Pulmonary artery endothelial cell (primary cell): ENCODE results near the gene GPX7. TPM values are rescaled to one million over a fixed set of nuclear protein-coding genes. Genes with fewer than 3 reads are reported as not detected.
"Not testable (repeated sequence)": the region's sequence is repeated elsewhere in the genome, so short reads cannot be mapped to it uniquely, and the experiment has no call there.

ENCODE experiments used
- DNase-seq: peaks from one replicate; pipeline ENCODE4 v3.0.0-alpha.2; 2011; ENCODE audit warnings: low read depth, low spot score
- total RNA-seq: library from RNA; depleted of rRNA; stranded (reverse); fragments of >200 nt; gene quantifications from 2 replicates; pipeline ENCODE4 v1.2.3, GENCODE V29; 2014

The GPX7 gene
- 11.5 and 16.9 TPM in 2 replicates for total RNA-seq

DNA sequence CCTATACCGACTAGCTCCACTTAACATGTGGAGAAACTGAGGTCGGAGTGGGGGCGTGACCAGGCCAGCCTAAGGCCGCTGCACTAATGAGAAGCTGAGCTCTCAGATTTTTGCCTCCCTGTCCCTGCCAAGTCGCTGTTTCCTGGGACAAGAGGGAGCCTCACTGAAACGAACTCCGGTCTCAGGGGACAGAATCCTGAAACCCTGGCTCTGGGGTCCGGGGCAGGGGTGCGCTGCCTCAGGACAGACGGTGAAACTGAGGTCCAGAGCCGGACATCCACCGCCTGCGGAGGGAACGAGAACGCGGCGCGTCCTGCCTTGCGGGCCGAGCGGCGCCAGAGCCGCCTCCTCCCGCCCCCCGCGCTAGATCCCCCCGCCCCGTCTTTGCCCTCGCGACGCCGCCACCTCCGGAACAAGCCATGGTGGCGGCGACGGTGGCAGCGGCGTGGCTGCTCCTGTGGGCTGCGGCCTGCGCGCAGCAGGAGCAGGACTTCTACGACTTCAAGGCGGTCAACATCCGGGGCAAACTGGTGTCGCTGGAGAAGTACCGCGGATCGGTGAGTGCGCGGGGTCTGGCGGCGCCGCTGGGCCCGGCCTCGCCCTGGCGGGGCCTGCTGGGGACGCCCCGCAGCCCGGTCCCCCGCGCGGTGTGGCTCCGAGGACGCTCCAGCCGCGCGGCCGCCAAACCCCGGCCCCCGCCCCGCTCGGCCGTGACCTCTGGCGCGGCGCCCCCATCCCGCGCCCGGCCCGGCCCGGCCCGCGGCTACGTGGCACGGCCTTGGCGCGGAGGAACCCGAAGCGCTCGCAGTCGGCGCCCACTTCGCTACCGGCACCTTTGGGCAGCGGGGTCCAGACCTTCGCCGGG, at the start of gene GPX7:
Gene GPX7 (plus strand): TSS at position 381 of the 865 bp plus-strand sequence. CDS start 39 bp downstream, at position 420.
- DNase-seq: no peak

- DNase-seq: peak; percentile 29
Observed at GRCh38 chr1:52552505-52553361, 49.4 kb upstream of the GPX7 start, which contains the start of gene TUT4. Gene TUT4, minus strand, starts transcription at chr1:52553092. Its CDS starts 26,812 bp downstream, at chr1:52526280.

- DNase-seq: peak; percentile 62
Observed at GRCh38 chr1:52553362-52554266, 48.6 kb upstream of the GPX7 start.

DNA sequence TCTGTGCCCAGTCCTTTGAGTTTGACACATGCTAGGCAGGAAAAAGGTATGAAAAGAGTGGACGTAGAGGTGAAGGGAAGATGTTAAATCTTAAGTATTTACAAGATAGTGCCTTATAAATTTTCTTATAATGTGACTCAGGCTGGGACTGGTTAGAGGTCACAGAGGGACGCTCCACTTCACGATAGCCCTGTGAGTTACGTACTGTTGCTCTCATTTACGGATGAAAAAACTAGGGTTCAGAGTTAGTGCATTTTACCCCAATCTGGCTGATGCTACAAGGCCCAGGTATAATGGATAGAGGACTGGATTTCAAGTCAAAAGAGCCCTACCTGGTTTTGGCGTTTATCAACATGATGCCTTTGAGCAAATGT, 47.9 kb upstream of the GPX7 start:
- DNase-seq: no peak

DNA sequence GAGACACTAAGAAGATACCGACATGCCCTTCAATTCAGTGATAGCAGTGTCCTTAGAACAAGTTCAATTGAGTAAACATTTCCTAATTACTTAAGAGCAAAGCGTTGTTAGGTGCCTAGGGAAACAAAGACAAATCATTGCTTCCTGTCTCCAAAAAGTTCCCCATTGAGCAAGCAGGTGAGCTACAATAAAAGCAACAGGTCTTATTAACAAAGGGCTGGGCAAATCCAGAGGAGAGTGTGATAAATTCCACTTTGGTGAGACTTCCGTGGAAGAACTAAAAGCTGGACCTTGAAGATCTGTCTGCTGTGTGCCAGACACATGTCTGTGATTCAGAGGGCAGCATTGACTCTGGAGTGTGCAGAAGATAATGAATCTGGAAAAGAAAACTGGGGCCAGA, 47.4 kb upstream of the GPX7 start:
- no peak for DNase-seq

DNA sequence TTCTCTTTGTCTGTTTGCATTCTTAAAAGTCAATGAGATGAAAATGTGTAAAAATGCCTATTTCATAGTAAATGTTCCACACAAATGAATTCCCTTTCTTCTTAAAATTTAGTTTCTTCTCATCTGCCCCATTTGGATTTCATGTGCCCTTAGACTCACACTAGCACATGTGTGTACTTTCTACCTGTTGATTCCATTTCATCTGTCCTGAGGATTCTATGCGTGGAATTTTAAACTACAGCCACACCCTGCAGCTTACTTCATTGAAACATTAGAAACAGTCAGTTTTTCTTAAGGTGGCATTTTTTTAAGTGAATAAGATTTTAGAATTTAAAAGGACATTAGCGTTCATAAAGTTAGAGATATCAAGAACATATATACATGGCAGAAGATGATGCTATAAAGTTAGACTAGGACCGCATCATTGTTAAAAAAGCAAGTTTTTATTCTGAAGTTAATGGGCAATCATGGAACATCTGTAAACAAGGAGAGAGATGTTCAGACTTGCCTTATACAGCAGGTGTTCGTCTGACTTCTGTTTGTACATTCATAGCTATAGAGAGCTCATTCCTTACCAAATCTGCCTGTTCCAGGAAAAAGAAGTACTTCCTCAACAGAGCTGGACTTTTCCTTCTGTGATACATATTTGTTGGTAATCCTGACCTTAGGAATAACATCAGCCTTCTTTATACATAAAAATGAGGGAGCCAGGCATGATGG, 45.4 kb upstream of the GPX7 start:
- no peak for DNase-seq

DNA sequence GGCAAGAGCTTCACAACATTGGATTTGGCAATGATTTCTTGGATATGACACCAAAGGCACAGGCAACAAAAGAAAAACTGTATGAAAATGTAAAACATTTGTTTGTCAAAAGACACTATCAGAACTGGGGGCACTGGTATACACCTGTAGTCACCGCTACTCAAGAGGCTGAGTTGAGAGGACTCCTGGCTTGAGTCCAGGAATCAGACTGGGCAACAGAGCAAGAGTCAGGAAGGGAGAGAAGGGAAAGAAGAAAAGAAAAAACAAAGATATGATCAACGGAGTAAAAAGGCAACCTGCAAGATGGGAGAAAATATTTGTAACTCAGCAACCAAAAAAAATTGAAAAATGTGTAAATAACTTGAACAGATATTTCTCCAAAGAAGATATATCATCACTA, 43.2 kb upstream of the GPX7 start:
- no peak for DNase-seq

GRCh38 chr1:52559875-52560274, 42.3 kb upstream of the GPX7 start:
- no peak for DNase-seq

DNA sequence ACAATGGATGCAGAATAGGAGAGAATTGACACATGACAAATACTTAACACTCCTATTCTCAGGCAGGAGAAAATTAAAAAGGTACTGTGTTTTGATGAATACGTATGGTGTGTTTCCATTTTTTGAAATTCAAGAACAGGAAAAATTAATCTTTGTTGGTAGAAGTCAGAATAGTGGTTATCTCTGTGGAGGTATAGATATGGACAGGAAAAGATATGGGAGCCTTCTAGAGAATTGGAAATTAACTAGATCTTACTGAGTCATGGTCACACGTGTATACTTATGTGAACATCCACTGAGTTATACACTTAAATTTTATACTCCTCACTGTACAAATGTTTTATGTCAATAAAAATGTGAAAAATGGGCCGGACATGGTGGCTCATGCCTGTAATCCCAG, 39.4 kb upstream of the GPX7 start:
- DNase-seq: no peak

DNA sequence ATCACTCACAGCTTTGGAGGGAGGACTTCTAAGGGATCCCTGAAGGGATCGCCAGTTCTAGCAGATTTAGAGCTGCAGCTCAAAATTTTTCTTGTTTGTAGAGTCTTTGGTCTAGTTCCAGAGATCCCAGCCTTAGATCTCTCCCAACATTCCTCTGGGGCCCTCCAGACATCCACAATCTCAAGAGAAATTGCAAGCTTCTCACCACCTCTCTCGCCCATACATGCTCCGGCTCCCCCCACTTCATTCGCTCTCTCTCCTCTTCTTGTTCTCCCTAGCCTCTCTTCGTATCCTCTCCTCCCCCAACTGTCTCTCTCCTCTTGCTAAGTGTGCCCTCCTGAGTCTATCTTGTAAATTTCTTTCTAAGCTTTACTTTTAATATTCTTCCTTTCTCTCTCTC, 34.2 kb upstream of the GPX7 start:
- no peak for DNase-seq

DNA sequence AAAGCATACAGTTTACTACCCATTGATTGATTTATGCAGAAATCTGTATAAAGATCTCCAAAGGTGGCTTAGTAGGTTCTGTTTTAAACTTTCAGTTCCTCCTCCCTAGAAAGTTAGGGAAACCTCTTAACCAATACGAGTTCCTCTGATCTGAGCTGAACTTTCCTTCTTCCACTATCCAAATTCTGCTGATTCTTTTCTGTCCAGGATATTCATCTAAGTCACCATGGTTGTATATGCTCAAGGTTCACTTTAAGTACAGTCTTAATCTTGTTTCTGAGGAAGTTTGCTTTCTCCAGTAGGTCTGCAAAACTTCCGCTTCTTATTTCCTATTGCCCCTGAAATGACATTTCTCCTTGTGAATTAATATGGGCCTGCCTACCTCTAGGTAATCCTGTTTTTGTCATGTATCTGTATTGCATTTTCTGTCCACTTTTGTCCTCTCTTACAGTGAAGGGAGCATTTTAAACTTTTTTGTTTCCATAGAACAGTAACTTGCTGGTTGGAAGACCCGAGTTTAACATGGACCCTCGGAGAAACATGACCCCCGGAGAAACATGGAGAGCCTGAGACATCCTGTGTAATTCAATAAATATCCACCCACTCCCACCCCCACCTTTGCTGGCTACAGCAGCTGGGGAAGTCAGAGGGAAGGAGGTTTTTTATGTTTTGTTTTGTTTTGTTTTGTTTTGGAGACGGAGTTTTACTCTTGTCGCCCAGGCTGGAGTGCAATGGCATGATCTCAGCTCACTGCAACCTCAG, 32.5 kb upstream of the GPX7 start:
- DNase-seq: no peak

DNA sequence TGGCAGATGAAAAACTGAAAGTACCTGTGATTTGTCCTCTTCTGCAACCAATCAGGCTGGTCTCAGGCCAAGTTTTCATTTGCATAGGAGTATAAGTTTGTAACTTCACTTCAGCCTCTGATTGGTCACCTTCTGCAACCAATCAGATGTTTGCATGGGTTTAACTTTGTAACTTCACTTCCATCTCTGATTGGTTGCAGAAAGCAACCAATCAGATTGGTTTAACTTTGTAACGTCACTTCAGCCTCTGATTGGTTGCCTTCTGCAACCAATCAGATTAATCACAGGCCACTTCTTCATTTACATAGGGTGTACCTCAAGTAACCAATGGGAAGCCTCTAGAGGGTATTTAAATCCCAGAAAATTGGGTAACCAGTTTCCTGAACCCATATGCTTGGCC, 30.4 kb upstream of the GPX7 start:
- no peak for DNase-seq

DNA sequence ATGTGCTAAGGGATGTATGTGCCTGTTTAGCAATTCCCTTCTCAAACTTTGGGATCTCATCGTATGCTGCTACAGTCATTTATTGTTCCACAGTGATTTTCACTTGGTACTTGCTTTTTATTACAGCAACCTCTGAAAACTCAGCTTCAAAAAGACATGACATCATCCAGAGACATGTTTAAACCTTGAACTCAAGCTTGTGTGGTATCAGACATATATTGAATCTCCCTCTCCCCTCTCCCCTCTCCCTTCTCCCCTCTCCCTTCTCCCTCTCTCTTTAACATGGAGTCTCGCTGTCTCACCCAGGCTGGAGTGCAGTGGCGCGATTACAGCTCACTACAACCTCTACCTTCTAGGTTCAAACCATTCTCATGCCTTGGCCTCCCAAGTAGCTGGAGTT, 29.8 kb upstream of the GPX7 start:
- no peak for DNase-seq

DNA sequence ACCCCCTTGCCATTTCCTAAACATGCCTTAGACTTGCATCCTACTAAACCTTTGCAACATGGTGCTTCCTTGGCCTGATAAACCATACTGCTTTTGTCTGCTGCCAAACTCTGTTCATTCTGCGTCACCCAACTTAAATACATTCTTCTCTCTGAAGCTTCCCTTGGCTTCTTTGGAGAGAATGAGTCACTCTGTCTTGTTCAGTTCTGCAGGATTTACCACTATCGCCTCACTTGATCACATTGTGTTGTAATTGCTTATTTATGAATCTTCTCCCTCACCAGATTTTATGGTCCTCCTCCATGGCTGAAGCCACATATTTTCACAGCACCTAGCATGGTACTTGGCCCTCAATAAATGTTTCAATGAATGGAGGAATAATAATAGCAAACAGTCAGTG, 27.6 kb upstream of the GPX7 start:
- peak; percentile 62 for DNase-seq

DNA sequence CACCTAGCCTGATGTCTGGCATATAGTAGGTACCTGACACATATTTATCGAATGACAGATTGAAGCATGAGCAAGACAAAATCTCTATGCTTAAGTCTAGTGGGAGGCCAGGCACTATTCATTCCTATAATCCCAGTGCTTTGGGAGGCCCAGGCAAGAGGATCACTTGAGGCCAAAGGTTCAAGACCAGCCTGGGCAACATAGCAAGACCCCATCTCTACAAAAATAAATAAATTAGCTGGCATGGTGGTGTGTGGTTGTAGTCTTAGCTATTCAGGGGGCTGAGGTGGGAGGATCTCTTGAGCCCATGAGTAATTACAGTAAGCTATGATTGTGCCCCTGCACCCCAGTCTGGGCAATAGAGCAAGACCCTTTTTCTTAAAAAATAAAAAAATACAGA, 26.1 kb upstream of the GPX7 start:
- no peak for DNase-seq

DNA sequence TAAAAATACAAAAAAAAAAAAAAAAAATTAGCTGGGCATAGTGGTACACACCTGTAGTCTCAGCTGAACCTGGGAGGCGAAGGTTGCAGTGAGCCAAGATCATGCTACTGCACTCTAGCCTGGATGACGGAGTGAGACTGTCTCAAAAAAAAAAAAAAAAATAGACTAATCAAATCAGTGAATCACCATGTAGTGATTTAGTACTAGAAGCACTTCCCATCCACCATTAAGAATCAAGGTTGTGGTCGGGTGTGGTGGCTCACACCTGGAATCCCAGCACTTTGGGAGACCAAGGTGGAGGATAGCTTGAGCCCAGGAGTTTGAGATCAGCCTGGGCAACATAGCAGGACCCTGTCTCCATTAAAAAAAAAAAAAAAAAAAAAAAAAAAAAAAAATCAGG, 24.1 kb upstream of the GPX7 start:
- not testable (repeated sequence) for DNase-seq

DNA sequence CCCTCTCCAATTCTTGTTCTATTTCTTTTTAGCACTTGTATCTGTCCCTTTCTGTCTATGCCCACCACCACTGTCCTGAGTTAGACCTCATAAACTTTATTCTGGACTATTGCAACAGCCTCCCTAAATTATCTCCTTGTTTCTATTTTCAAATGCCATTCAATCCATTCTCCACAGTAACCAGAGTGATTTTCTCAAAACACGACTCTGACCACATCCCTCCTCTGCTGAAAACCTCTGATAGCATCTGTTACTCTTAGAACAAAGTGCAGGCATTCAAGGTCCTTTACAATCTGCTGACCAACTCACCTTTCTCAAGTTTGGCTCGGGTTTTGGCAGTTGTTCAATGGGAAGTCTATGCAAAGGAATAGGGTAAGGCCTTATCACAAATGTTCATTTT, 22.8 kb upstream of the GPX7 start:
- DNase-seq: no peak

- DNase-seq: no peak
Observed at GRCh38 chr1:52580283-52580682, 21.9 kb upstream of the GPX7 start.

DNA sequence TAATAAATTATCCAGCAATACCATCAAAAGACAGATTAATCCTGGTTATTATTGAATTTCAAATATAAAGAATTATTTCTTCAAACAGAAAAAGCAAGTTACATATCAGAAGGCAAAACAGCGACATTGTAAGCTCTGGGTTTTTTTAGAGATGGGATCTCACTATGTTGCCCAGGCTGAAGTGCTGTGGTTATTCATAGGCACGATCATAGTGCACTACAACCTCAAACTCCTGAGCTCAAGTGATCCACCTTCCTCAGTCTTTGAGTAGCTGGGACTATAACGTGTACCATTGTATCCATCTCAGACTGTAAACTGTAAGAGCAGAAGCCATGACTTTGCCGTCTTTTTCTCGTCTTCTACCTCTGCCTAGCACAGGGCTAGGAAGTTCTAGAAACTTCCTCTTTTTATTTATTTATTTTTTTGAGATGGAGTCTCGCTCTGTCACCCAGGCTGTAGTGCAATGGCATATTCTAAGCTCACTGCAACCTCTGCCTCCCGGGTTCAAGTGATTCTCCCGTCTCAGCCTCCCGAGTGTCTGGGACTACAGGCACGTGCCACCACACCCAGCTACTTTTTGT, 20.0 kb upstream of the GPX7 start:
- no peak for DNase-seq

DNA sequence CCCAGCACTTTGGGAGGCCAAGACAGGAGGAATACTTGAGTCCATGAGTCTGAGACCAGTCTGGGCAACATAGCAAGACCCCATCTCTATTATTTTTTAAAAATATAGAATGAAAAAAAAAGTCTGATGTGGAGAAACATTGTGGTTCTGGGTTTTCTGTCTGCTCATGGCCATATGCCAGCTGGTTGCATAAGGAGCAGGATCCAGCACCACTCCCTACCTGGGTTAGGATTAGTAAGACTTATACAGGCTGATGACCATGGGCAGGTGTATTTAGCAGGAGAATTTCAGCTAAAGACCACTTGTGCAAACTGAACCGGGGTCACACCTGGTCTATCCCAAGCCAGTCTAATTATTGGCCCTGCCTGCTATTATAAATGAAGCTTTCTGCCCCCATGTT, 16.7 kb upstream of the GPX7 start:
- DNase-seq: no peak
